DMS114 treated with DMSO at 0.1 percent for 48 hours (cell line): ENCODE results near the gene TSPO2.
A peak's percentile ranks its signal among the peaks of the same experiment; 100 is the strongest.
"Not testable (repeated sequence)": the region's sequence is repeated elsewhere in the genome, so short reads cannot be mapped to it uniquely, and the experiment has no call there.

Experiments used
- DNase-seq: peaks from one replicate; lab custom pipeline; 2025; ENCODE audit not compliant: unreplicated experiment; lab: John Stamatoyannopoulos, UW

The TSPO2 gene, protein sequence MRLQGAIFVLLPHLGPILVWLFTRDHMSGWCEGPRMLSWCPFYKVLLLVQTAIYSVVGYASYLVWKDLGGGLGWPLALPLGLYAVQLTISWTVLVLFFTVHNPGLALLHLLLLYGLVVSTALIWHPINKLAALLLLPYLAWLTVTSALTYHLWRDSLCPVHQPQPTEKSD

DNA sequence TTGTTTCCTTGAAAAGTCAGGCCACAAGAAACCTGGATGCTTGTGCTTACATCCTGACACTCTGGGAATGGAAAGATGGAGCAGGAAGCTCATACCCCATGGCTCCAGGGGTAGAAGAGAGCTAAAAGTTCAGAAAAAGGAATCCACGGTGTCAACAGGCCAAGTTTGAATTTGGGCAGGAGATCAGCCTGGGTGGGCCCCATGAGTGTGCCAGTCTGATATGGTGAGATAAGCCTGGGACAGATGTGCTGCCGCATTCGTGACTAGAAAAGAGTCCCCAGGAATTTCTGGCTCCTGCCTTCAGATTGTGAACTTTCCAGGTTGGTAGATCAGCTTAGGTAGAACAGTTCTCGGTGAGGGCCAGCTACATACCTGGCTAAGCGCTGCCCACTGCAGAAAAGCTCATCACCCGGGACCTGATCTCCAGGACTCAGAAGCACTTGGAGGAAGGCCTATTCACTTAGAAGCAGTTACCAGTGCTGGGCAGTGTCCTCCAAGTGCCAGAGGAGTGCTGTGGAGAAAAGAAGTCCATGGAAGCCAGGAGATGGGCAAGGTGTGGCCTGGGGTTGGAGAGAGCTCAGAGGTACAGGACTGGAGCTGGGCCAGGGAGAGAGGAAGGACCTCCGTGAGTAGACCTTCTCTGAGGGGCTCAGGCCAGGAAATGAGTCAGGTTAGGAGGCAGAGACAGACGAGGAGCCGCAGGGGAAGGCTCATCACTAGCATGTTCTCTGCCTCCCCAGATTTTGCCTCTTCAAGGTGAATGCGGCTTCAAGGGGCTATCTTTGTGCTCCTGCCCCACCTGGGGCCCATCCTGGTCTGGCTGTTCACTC is at the start of gene TSPO2:
TSS of gene TSPO2 (plus strand) at position 242 of the 830 bp plus-strand sequence. CDS start at position 761, 519 bp downstream.
- DNase-seq, result no peak

DNA sequence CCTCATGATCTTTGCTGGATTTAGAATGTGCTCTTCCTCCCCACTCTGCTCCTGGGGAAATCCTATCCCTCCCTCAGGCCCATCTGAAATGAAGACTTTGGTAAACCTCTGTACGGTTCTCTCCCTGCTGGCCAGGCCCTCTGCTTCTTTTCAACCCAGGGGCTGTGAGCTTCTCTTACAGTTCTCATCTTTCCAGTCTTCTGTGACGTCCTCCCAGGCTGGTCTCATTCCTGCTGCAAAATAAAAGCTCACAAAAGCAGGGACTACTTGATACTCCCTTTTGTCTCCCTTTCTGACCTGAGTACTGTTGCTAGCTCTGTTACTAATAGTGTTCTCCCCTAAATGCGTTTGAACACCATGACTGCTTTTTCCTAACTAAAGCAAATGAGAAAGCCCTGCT is 49.5 kb upstream of the TSPO2 start:
- DNase-seq, result no peak

DNA sequence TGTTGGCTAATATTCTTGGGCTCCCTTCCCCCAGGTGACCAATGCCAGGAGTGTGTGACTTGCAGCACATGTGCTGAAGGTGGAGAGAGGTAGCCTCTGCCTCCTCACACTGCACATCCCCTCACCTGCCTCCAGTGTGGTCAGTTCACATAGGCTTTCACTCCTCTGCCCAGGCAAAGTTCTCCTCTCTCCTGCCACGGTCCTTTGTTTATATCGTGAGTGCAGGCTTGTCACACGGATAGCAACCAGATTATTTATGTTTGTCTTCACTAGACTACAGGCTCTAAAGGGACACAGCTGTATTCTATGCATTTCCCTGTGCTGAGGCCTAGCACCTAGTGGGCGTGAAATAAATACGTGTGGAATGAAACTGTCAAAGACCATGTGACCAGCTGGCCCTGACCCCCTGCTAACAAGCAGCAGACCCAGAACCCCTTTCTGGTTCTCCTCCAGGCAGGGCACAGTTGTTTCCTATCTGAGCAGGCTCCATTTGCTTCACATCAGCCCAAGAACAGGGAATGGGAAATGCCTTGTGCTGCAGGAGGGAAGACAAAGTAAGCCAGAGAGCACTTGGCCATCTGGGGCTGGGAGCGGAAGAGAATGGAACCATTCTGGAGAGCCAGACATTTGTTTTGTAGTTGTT is 45.6 kb upstream of the TSPO2 start:
- no peak for DNase-seq

DNA sequence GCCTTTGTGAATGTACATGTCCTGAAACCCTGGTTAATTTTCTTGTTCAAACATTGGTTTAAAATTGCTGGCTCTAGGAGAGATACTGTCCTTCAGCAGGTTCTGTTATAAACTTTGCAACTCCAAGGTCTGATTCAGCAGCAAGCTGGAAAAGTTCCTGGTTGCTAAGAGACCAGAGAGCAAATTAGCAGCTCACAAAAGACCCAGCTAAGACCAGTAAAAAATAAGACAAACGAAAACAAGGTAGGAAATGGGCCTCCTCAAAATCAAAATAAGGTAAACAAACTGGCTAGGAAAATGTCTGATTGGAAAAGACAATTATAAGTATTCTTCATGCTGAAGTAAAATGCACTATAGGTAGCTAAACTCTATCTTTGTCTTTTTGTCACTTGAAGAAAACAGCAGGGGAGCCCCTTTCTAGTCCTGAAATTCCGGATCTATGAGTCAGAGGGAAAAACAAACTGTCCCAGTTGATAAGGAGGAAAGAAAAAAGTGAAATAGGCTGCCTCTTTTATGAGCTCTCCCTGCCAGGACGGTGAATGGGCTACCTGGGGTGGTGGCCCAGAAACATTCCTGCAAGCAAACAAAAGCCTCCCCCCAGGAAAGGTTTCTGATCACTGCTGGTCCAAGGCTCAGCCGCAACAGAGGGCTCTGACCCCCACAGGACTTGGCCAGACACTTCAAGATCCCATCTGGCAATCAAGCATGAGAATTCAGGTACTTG is 44.9 kb upstream of the TSPO2 start:
- no peak for DNase-seq

DNA sequence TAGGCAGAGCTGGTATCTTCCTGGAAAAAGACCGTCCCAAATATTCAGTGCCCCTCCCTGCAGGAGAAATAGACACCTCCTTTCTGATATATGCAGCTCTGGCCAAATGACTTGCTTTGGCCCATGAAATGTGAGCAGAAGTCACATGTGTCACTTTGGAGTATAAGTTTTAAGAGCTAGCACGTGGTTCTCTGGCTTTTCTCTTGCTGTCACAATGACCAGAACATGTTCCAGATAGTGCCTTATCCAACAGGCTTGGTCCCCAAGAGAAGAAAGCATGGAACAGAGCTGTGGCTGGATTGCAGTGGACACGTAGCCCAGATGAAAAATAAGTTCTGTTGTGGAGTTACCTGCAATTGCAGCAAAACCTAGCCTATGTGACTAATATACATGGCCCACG is 43.6 kb upstream of the TSPO2 start:
- DNase-seq, result no peak

DNA sequence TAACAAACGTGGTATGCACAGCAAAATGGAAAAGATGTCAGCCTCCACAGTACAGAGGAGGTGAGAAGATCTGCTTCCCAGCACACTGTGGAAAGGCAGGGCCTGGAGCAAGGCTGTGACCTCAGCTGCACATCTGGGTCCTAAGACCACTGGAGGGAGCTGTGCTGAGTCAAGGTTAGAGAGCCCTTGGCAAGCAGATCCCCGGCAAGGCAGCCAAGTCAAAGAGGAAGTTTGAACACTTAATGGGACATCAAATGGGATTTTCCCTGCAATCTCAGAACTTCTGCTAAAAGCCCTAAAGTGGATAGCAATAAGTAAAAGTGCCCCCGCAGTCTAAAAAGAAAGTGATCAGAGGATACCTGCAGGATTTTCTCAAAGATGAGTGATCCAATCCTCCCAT is 42.7 kb upstream of the TSPO2 start:
- DNase-seq, result no peak

DNA sequence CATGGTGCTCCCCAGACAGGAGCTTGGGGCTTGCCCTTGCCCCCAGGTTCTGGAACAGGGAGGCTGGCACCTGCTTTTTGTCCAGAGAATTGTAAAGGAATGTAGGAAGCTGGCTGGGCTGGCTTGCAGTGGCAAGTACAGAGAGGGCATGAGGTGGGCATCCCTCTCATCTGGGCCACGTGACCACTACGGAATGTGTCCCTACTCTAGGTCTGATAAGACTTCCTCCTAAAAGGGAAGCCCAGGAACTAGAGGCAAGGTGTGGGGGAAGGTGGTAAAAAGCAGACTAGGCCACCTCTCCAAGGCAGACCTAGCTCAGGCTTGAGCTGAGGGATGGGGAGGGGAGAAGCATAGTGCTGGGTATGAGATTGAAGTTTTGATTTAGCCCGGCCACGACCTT is 42.0 kb upstream of the TSPO2 start:
- no peak for DNase-seq

DNA sequence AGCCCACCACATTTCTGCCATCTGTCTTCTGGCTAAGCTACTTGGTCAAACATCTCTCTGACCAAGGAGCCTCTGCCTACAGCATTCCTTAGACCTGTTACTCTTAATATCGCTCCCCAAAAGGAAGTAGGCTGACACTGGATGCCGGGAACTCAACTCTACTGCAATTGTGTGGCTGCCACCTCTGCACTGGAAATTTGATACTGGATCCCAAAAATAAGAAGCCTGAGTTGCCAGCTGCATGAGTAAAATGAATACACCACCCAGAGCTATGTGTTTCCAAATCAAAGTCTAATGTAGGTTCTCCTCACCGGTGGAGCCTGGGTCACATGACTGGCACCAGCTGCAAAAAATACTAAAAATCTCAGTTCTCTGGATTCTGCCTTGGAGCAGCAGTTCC is 40.1 kb upstream of the TSPO2 start:
- no peak for DNase-seq

DNA sequence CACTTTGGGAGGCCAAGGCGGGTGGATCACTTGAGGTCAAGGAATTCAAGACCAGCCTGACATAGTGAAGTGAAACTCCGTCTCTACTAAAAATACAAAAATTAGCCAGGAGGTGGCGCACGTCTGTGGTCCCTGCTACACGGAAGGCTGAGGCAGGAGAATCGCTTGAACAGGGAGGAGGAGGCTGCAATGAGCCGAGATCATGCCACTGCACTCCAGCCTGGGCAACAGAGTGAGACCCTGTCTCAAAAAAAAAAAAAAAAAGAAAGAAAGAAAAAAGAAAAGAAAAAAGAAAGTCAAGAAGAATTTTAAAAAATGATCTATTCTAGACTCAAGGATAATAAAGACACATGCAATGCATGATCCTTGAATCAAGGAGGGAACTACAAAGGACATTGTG is 36.0 kb upstream of the TSPO2 start:
- peak; percentile 76 for DNase-seq

DNA sequence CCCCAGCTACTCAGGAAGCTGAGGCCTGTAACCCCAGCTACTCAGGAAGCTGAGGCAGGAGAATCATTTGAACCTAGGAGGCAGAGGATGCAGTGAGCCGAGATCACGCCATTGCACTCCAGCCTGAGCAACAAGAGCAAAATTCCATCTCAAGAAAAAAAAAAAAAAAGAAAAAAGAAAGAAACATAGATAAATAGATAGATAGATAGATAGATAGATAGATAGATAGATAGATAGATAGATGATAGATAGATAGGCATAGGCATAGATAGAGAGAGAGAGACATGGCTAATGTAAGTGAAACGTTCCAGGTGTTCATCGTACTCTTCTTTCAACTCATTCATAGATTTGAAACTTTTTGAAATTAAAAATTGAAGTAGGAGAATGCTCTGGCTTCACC is 35.3 kb upstream of the TSPO2 start:
- not testable (repeated sequence) for DNase-seq

DNA sequence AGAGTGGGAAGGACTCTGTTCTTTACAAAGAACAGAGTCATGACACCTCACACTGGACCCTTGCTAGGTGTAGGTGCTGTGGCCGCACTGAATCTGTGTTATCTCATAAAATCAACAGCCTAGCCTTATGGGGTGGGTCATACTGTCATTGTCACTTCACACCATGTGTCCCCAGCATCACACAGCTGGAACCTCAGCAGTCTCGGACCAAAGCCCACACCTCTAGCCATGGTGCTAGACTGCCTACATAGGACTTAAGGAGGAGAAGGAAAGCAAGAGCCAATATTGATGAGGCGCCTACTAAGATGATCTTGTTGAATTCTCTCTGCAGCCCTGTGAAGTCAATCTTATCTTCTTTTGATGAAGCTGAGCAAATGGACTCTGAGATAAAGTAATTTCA is 34.3 kb upstream of the TSPO2 start:
- no peak for DNase-seq

DNA sequence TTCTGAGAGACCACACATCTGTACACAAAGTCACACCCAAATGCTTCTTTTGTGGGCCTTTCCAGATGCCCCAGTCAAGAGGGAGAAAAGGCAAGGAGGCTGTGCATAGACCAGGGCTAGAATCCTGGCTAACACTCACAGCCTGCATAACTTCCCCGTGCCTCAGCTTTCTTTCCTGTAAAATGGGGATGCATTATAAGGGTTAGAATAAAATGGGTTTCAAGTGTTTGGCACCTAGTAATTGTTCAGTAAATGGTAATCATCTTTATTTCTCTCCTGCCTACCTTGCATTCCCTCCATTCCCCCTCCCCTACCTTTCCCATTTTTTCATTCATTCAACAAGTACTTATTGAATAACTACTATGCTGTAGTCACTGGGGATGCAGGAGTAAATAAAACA is 32.6 kb upstream of the TSPO2 start:
- no peak for DNase-seq

DNA sequence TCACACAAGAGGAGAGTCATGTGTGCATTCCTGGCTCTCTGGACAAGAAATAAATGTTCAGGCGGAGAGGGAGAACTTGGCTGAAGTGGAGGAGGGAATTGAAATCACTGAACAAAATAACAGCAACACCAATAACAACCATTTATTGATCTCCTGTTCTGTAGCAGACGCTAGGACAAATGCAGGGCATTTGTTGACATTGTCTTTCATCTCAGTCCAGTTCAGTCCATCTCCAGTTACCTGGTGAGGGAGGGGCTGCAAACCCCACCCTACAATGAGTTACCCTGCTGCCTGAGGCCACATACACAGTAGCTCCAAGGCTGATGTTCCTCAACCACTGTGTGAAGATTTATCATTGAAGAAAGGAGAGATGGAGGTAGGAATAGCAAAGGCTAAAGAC is 30.6 kb upstream of the TSPO2 start:
- DNase-seq, result no peak

DNA sequence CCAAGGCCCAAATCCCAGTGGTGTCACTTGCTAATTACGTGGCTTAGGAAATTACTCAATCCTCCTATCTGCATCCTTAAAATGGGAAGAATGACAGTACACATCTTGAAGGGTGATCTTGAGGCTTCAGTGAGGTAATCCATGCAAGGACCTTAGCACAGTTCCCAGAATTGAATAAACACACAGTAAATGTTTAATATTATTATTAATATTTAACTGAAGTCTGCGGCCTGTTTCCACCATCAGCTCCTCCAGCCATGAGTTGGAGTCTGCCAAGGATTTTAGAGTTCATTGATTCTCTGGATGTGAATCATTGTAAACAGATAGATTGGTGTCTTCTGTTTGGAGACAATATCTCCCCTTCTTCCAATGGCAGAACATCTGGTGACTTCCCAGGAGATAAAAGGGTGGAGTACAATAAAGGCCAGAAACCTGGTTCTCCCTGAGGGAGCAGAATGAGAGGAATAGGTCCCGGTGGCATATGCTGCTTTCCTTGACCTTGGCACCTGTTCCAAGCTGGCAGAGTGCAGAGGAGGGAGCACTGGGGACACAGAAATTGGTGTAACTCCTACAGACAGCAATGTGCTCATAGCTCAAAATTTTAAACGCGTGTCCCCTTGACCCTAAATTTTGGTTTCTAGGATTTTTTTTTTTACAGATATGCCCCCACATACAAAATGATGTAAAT is 28.7 kb upstream of the TSPO2 start:
- DNase-seq, result no peak

DNA sequence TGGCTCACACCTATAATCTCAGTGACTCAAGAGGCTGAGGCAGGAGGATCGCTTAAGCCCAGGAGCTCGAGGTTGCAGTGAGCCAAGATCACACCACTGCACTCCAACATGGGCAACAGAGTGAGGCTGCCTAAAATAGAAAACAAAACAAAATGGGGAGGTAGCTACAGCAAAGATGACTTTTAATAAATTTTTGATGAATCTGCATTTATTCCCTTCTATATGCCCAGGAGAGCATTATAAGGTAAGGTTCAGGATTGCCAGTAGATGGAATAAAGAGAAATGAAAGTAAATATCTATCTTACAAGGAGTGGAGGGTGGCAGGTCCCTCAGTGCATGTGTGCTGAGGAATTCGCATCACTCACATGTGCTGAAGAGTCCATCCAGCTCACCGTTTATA is 27.5 kb upstream of the TSPO2 start:
- no peak for DNase-seq

DNA sequence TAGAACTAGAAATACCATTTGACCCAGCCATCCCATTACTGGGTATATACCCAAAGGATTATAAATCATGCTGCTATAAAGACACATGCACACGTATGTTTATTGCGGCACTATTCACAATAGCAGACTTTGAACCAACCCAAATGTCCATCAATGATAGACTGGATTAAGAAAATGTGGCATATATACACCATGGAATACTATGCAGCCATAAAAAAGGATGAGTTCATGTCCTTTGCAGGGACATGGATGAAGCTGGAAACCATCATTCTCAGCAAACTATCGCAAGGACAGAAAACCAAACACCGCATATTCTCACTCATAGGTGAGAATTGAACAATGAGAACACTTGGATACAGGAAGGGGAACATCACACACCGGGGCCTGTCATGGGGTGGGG is 26.4 kb upstream of the TSPO2 start:
- not testable (repeated sequence) for DNase-seq

DNA sequence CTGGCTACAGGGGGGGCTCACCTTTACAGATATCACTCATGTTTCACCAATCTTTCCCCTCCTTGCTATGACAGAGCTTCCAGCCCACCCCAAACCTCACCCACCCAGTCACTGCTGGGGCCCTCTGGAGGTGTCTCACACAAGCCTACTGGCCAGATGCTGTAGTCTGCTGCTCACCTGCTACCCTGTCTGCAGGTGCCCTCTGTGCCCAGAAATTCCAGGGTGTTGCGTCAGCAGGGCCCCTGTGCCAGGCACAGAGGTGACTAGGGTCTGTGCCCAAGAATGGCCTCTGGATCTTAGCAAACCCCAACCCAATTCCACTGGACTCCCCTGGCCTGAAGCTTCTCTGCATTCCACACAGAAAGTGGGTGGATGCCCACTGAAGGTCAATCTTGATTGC is 24.6 kb upstream of the TSPO2 start:
- DNase-seq, result no peak

DNA sequence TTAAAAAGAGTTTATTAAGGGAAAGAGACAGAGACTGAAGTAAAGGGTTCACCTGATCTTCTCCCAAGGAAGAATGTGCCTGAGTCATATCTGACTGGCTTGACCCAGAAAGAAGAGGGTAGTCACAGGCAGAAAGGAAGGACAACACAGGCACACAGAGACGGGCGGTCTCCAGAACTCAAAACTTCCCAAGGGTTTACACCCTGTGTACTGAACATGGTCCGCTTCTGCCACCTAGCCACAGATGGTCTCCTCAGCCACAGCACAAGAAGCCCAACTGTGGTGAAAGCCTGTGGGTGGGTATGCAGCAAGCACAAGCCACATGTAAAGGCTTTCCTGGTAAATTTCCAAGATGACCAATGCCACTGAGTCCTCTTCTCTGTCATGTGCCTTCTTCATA is 20.4 kb upstream of the TSPO2 start:
- peak; percentile 24 for DNase-seq

DNA sequence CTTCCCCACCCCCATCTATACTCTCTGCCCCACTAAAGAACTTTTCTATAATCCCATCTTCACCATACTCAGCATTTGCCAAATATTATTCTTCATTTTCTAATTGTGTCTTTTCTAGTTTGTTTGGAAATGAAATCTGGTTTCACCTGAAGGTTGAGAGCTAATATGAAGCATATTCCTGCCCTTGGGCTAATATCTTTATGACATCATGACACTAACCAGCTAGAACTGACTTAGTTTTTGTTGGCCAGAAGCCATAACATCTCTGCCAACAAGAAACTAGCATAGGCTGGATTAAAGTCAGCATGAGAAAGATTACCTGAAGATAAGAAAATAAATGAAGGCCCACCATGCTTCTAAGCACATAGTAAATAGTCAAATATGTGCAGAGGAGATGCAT is 20.0 kb upstream of the TSPO2 start:
- DNase-seq, result no peak

DNA sequence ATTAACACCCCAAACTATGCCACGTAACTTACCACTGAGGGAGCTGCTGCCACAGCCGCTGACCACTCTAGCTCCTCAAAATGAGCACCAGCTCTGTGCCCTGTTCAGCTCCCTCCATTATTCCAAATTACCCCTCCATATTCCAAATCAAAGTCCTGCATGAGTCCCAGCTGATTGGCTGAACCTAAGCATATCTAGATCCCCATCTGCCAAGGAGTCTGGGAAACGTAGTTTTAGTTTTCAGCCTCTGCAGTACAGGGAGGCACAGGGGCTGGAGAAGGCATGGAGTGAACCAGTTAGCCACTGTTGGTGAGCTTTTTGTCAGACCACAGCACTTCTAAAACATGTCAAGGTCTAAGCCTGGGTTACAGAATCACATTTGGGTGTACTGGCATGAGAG is 19.2 kb upstream of the TSPO2 start:
- DNase-seq, result no peak

DNA sequence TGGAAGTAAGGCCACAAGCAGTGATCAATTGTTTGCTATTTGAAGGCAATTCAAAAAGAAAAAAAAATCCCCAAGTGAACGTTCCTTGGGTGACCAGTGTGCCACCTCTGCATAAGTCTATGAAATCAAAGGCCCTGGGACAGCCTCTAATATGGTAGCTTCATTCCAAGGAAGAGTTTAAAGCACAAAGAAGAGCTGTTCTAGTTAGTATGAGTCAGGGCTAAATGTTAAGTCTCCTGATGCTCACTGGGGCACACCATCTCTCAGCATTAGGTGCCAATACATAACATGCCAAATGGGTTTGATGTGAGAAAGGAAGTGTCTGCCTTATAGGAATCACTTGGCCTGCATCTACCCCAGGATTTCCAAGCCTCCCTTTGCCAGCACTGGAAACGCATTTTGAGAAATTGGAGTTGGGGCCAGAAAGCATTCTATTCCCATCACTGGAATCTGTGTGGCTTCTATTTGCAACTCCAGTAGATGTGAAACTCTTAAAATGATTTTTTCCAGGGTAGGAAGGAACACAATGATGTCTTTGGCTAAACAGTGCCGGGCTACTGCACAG is 16.2 kb upstream of the TSPO2 start:
- no peak for DNase-seq
